22Rv1 (cell line): ENCODE results near the gene EHMT1.
"Not testable (repeated sequence)": the region's sequence is repeated elsewhere in the genome, so short reads cannot be mapped to it uniquely, and the experiment has no call there.

ENCODE experiments used
- CTCF ChIP-seq: fragments of 450-650 bp; IDR thresholded peaks from 2 replicates; pipeline ENCODE4 v1.5.1; 2017; ENCODE audit warnings: mild to moderate bottlenecking
- ZFX ChIP-seq: fragments of 450-650 bp; IDR thresholded peaks from 2 replicates; pipeline ENCODE4 v1.6.1; 2017; ENCODE audit warnings: antibody characterized with exemption, borderline replicate concordance

- not testable (repeated sequence) for TF ChIP-seq CTCF, ZFX
Observed at GRCh38 chr9:137809726-137810450, 191.1 kb downstream of the EHMT1 start.
